ENCODE data around the gene DPH7. TPM values are rescaled to one million over a fixed set of nuclear protein-coding genes. Genes with fewer than 3 reads are reported as not detected.

DPH7 gene
- total RNA-seq, 3 donors from 2014 or later (not counting 1 experiment from before 2014, with no cell fraction given) = 39.5 to 51.0 (median 48.5) TPM

- no peaks in the 10 kb centered on the region for H3K9me3 Mint-ChIP-seq
Observed at GRCh38 chr9:137605121-137606004, 26.6 kb upstream of the DPH7 start, which contains the start of gene ARRDC1. Gene ARRDC1 (plus strand): TSS chr9:137605686. CDS start chr9:137605718, 32 bp downstream.

GRCh38 chr9:137604345-137605086 lies 25.8 kb upstream of the DPH7 start:
- no peaks in the 10 kb centered on the region for H3K27me3 ChIP-seq (ENCODE audit: control insufficient read depth, insufficient read depth, low read length)
- DNase-seq (no peak), ATAC-seq (no peak)
- Mint-ChIP-seq H3K27ac (no peak overlapping the region), H3K4me3 (peak overlapping the region; percentile 47), H3K9me3 (no peaks in the 10 kb centered on the region), H3K4me1 (peaks cover 7 to 22% of the 10 kb centered on the region in 2 donors), H3K27me3 (ENCODE audit: low read depth in 2 of 2) (no peaks in the 10 kb centered on the region), H3K36me3 (no peaks in the 10 kb centered on the region)
- TF ChIP-seq CTCF (IDR thresholded peaks at IDR 0.05) = no peak
- H3K27ac ChIP-seq (ENCODE audit: low read length) = no peak overlapping the region
- H3K36me3 ChIP-seq (ENCODE audit: control insufficient read depth, insufficient read depth, low read length) = no peaks in the 10 kb centered on the region
- peaks cover 30% of the 10 kb centered on the region for H3K4me1 ChIP-seq (ENCODE audit: control insufficient read depth, insufficient read depth, low read length)
- 21% methylated on average over 47 of the region's 49 CpGs for WGBS (ENCODE audit: insufficient coverage)
- H3K9me3 ChIP-seq (ENCODE audit: control insufficient read depth, insufficient read depth, low read length) = no peaks in the 10 kb centered on the region
- no peak overlapping the region for H3K4me3 ChIP-seq (ENCODE audit: low read length)
- intact Hi-C loops (cut with micrococcal nuclease) = loop anchor here (2.0 kb wide), 1 partner anchor 14 kb away; the partner anchor contains the start of gene ZMYND19

More at GRCh38 chr9:137605121-137606004, 26.6 kb upstream of the DPH7 start, which contains the start of gene ARRDC1:
- no peaks in the 10 kb centered on the region for H3K9me3 ChIP-seq (ENCODE audit: control insufficient read depth, insufficient read depth, low read length)
- peaks cover 30% of the 10 kb centered on the region for H3K4me1 ChIP-seq (ENCODE audit: control insufficient read depth, insufficient read depth, low read length)
- no peaks in the 10 kb centered on the region for H3K36me3 ChIP-seq (ENCODE audit: control insufficient read depth, insufficient read depth, low read length)
- peak within 1 kb of the TSS; percentile 33 for H3K4me3 ChIP-seq (ENCODE audit: low read length)
- no peaks in the 10 kb centered on the region for H3K36me3 Mint-ChIP-seq
- H3K27me3 ChIP-seq (ENCODE audit: control insufficient read depth, insufficient read depth, low read length) = no peaks in the 10 kb centered on the region
- TF ChIP-seq CTCF (IDR thresholded peaks at IDR 0.05) = no peak
- H3K4me1 Mint-ChIP-seq = peaks cover 7 to 22% of the 10 kb centered on the region in 2 donors
- under 1% methylated on average over 102 of the region's 111 CpGs for WGBS (ENCODE audit: insufficient coverage)
- ATAC-seq (peak; percentile 82 to 94 (median 85)), DNase-seq (peak; percentile 77 to 96)
- intact Hi-C loops (cut with micrococcal nuclease) = loop anchor here (2.0 kb wide), 1 partner anchor 15 kb away; the partner anchor contains the start of gene ZMYND19
- H3K27ac ChIP-seq (ENCODE audit: low read length) = no peak within 1 kb of the TSS
- peak within 1 kb of the TSS; percentile 82 for H3K4me3 Mint-ChIP-seq
- no peaks in the 10 kb centered on the region for H3K27me3 Mint-ChIP-seq (ENCODE audit: low read depth in 2 of 2)
- peak within 1 kb of the TSS in 1 of 2 donors; percentile 22 for H3K27ac Mint-ChIP-seq

DNA sequence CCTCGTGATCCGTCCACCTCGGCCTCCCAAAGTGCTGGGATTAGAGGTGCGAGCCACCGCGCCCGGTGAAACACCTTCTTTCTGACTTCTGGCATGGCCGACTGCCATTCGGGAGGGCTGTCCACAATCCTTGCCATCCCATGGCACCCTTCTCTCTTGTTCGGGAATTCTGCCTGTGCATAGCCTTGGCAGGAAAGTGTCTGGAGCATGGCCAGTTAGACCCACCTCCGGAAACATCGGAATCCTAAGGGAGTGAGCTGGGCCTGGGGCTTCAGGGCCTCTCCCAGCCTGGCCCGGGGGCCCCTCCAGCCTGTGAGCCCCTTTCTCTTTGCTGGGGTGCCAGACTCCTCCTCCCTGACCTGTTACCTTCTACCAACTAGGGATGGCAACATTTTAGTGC lies 25.2 kb upstream of the DPH7 start:
- no peaks in the 10 kb centered on the region for H3K27me3 ChIP-seq (ENCODE audit: control insufficient read depth, insufficient read depth, low read length)
- H3K4me3 ChIP-seq (ENCODE audit: low read length) = no peak overlapping the region
- Mint-ChIP-seq H3K27ac (no peak overlapping the region), H3K27me3 (ENCODE audit: low read depth in 2 of 2) (no peaks in the 10 kb centered on the region), H3K4me3 (peak overlapping the region; percentile 47), H3K4me1 (peaks cover 7 to 22% of the 10 kb centered on the region in 2 donors), H3K9me3 (no peaks in the 10 kb centered on the region), H3K36me3 (no peaks in the 10 kb centered on the region)
- no peak for ATAC-seq
- TF ChIP-seq CTCF (IDR thresholded peaks at IDR 0.05) = no peak
- H3K4me1 ChIP-seq (ENCODE audit: control insufficient read depth, insufficient read depth, low read length) = peaks cover 30% of the 10 kb centered on the region
- no peaks in the 10 kb centered on the region for H3K36me3 ChIP-seq (ENCODE audit: control insufficient read depth, insufficient read depth, low read length)
- H3K9me3 ChIP-seq (ENCODE audit: control insufficient read depth, insufficient read depth, low read length) = no peaks in the 10 kb centered on the region
- no peak for DNase-seq
- intact Hi-C loops (cut with micrococcal nuclease) = loop anchor here (2.0 kb wide), 1 partner anchor 13 kb away; the partner anchor contains the start of gene ZMYND19
- H3K27ac ChIP-seq (ENCODE audit: low read length) = no peak overlapping the region
- WGBS (ENCODE audit: insufficient coverage) = 96% methylated on average over 13 of the region's 13 CpGs
